ENCODE measurements around the gene A2ML1. TPM values are rescaled to one million over a fixed set of nuclear protein-coding genes. Genes with fewer than 3 reads are reported as not detected.

The A2ML1 gene
- polyA plus RNA-seq, 3 donors: not detected

DNA sequence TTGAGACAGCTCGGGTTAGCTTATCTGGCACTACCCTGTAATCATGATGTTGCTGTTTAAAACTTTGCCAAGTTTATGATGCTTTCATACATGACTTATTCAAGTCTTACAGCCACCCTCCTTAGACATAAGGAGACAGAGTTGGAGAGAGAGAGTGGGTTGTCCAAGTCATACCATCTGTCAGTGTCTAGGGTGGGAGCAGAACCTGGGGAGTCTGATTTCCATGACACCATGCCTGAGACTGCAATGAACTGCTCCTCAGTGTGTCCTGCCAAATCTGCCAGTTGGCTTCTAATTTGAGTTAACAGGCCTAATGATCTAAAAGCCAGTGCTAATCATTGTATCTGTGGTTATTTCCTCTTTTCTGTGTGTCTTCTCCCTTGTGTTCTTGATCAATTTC, 48.2 kb downstream of the A2ML1 start:
- no peaks in the 10 kb centered on the region for H3K9me3 ChIP-seq (replicated peaks in 1 of 2; ENCODE audit: control insufficient read depth in 1 of 2, insufficient read depth in 1 of 2, low read length in 2 of 2)
- H3K27ac ChIP-seq (ENCODE audit: low read depth in 1 of 2, low read length in 2 of 2): no peak overlapping the region
- TF ChIP-seq CTCF (IDR thresholded peaks at IDR 0.05): no peak
- H3K4me2 ChIP-seq (replicated peaks; ENCODE audit: extremely low read depth, low read length, poor library complexity, severe bottlenecking): no peak overlapping the region
- H3K4me3 ChIP-seq (replicated peaks in 1 of 3; ENCODE audit: low read depth in 2 of 3, low read length in 3 of 3): no peak overlapping the region
- Mint-ChIP-seq H3K27ac (peak overlapping the region in 1 of 7 donors; percentile 44), H3K27me3 (ENCODE audit: low read depth in 3 of 3) (peaks cover 0 to 3% (median 0%) of the 10 kb centered on the region in 3 donors), H3K9me3 (no peaks in the 10 kb centered on the region), H3K36me3 (no peaks in the 10 kb centered on the region), H3K4me3 (no peak overlapping the region), H3K4me1 (no peaks in the 10 kb centered on the region)
- no peak overlapping the region for H2AFZ ChIP-seq (ENCODE audit: insufficient read depth, low read depth, low read length, poor library complexity, severe bottlenecking)
- no peaks in the 10 kb centered on the region for H4K20me1 ChIP-seq (ENCODE audit: insufficient read depth, low read length)
- H3K27me3 ChIP-seq (ENCODE audit: control insufficient read depth in 2 of 2, insufficient read depth in 2 of 2, low read length in 2 of 2): no peaks in the 10 kb centered on the region
- no peak overlapping the region for H3K9ac ChIP-seq (ENCODE audit: insufficient read depth, low read length, poor library complexity, severe bottlenecking)
- no peaks in the 10 kb centered on the region for H3K79me2 ChIP-seq (ENCODE audit: insufficient read depth, low read length)
- WGBS (ENCODE audit: insufficient coverage): 100% methylated on average over 1 of the region's 1 CpG
- DNase-seq: no peak
- intact Hi-C loops (cut with micrococcal nuclease): no loop called here
- no peaks in the 10 kb centered on the region for H3K4me1 ChIP-seq (ENCODE audit: control insufficient read depth in 1 of 2, insufficient read depth in 2 of 2, low read length in 2 of 2)
- no peaks in the 10 kb centered on the region for H3K36me3 ChIP-seq (replicated peaks in 1 of 2; ENCODE audit: control insufficient read depth in 1 of 2, insufficient read depth in 2 of 2, low read length in 2 of 2)

DNA sequence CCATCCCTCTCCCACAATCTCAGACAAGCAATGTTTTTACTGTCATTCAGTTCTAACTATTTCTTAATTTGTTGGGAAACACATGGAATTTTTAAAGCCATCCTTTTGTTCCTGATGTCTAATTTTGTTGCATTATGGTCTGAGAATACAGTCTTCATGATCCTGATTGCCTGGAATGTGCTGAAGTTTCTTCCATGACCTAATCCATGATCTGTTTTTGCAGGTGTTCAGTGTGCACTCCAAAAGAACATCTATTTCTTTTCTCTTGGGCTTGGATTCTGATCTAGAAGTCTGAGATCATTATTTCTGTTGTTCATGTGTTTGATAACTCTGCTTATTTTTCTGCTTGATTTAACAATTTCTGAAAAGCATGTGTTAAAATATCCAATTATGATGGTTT, 48.6 kb downstream of the A2ML1 start:
- Mint-ChIP-seq H3K27me3 (ENCODE audit: low read depth in 3 of 3) (peaks cover 0 to 3% (median 0%) of the 10 kb centered on the region in 3 donors), H3K4me3 (no peak overlapping the region)
- H3K36me3 ChIP-seq (replicated peaks in 1 of 2; ENCODE audit: control insufficient read depth in 1 of 2, insufficient read depth in 2 of 2, low read length in 2 of 2): no peaks in the 10 kb centered on the region

More for the DNA sequence above, 48.6 kb downstream of the A2ML1 start:
- Histone ChIP-seq H3K4me1 (ENCODE audit: control insufficient read depth in 1 of 2, insufficient read depth in 2 of 2, low read length in 2 of 2) (no peaks in the 10 kb centered on the region), H3K27ac (ENCODE audit: low read depth in 1 of 2, low read length in 2 of 2) (no peak overlapping the region), H3K9me3 (replicated peaks in 1 of 2; ENCODE audit: control insufficient read depth in 1 of 2, insufficient read depth in 1 of 2, low read length in 2 of 2) (no peaks in the 10 kb centered on the region), H3K79me2 (ENCODE audit: insufficient read depth, low read length) (no peaks in the 10 kb centered on the region), H3K27me3 (ENCODE audit: control insufficient read depth in 2 of 2, insufficient read depth in 2 of 2, low read length in 2 of 2) (no peaks in the 10 kb centered on the region), H4K20me1 (ENCODE audit: insufficient read depth, low read length) (no peaks in the 10 kb centered on the region), H3K4me2 (replicated peaks; ENCODE audit: extremely low read depth, low read length, poor library complexity, severe bottlenecking) (no peak overlapping the region), H3K9ac (ENCODE audit: insufficient read depth, low read length, poor library complexity, severe bottlenecking) (no peak overlapping the region), H2AFZ (ENCODE audit: insufficient read depth, low read depth, low read length, poor library complexity, severe bottlenecking) (no peak overlapping the region), H3K4me3 (replicated peaks in 1 of 3; ENCODE audit: low read depth in 2 of 3, low read length in 3 of 3) (no peak overlapping the region)
- DNase-seq: no peak
- no peaks in the 10 kb centered on the region for H3K4me1 Mint-ChIP-seq
- no peak overlapping the region for H3K27ac Mint-ChIP-seq
- intact Hi-C loops (cut with micrococcal nuclease): no loop called here
- H3K36me3 Mint-ChIP-seq: no peaks in the 10 kb centered on the region
- H3K9me3 Mint-ChIP-seq: no peaks in the 10 kb centered on the region
- no peak for TF ChIP-seq CTCF (IDR thresholded peaks at IDR 0.05)
